Activated T-cell treated with anti-CD3 and anti-CD28 coated beads, Interleukin-2, amount 50 U/mL, for 72 hours (primary cell): ENCODE measurements around the gene TELO2. TPM values are rescaled to one million over a fixed set of nuclear protein-coding genes. Genes with fewer than 3 reads are reported as not detected.

ENCODE experiments used
- ATAC-seq, 2 donors: fragments of 150-1000 bp; cut with Tn5 transposase; replicated peaks in 1 of 2; 2 replicates each; pipeline ENCODE4 v1.10.0; 2021; ENCODE audit warnings: moderate library complexity in 2 of 2, mild to moderate bottlenecking in 1 of 2
- DNase-seq, 2 donors: peaks; one replicate each; pipeline ENCODE4 v3.0.0; 2021 to 2022; ENCODE audit warnings: mixed read lengths in 1 of 2
- H3K27ac Mint-ChIP-seq: one replicate; pipeline ENCODE4 v1.8.0; 2022; ENCODE audit warnings: mild to moderate bottlenecking, moderate library complexity, mixed read lengths
- H3K27me3 Mint-ChIP-seq: one replicate; pipeline ENCODE4 v1.8.0; 2022; ENCODE audit warnings: low read depth, mixed read lengths
- H3K36me3 Mint-ChIP-seq, 2 donors: one replicate each; pipeline ENCODE4 v1.8.0; 2022; ENCODE audit warnings: mixed read lengths in 2 of 2, mild to moderate bottlenecking in 1 of 2; ENCODE audit not compliant: insufficient read depth in 2 of 2
- H3K4me1 Mint-ChIP-seq: one replicate; pipeline ENCODE4 v1.8.0; 2022; ENCODE audit warnings: low read depth, mixed read lengths
- H3K4me3 Mint-ChIP-seq, 2 donors: one replicate each; pipeline ENCODE4 v1.8.0; 2022; ENCODE audit warnings: mild to moderate bottlenecking in 2 of 2, mixed read lengths in 2 of 2, moderate library complexity in 2 of 2
- H3K9me3 Mint-ChIP-seq, 2 donors: one replicate each; pipeline ENCODE4 v1.8.0; 2022; ENCODE audit warnings: mixed read lengths in 2 of 2
- total RNA-seq, 2 donors: library from RNA; stranded (reverse); gene quantifications; one replicate each; pipeline ENCODE4 v1.2.3, GENCODE V29; 2022

TELO2 gene
- total RNA-seq, 2 donors from 2014 or later = 28.6 to 34.7 TPM

DNA sequence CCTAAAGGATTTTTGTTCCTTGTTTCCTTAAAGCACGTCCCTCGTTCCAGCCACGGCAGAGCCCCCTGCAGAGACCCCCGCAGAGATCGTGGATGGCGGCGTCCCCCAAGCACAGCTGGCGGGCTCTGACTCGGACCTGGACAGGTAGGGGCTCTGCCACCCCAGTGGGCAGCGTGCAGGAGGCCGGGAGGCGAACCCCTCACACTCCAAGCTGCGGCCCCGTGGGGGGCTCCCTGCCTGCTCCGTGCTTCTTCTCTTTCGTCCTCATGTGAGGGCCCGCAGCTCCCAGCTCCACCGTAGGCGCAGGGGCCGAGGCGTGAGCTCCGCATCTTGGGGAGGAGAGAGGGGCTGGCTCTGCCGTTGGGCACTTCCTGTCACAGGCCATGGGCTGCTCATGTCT is 8.5 kb downstream of the TELO2 start:
- DNase-seq = no peak

DNA sequence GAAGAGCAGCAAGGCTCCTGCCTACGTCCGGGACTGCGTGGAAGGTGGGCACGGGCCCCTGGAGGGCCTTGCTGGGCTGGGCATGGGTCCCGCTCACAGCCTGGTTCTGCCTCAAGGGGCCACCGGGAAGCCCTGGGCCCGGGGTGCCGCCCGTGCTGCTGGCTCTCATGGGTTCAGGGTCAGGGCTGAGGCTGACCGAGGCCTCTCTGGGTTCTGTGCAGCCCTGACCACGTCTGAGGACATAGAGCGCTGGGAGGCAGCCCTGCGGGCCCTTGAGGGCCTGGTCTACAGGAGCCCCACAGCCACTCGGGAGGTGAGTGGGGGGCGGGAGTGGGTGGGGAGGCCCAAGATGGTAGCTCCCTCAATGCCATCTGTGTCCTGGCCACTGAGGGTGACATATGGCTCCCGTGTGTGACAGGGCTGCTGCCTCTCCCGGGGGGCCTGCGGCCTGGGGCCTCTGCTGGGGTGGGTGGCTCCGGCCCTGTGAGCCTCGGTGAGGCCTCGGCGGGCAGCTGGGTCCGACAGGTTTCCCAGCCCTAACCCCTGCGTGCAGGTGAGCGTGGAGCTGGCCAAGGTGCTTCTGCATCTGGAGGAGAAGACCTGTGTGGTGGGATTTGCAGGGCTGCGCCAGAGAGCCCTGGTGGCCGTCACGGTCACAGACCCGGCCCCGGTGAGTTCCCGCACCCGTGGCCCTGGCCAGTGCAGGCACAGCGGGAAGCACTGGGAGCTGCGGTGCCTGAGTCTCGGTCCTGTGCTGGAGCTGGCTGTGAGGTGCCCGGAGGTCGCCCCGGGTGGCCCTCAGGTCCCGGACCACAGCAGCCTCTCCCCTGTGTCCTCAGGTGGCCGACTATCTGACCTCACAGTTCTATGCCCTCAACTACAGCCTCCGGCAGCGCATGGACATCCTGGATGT is 9.2 kb downstream of the TELO2 start:
- Mint-ChIP-seq H3K4me1 (no peaks in the 10 kb centered on the region), H3K27ac (no peak overlapping the region), H3K36me3 (peaks cover 2% of the 10 kb centered on the region in 2 donors), H3K4me3 (no peak overlapping the region), H3K9me3 (no peaks in the 10 kb centered on the region), H3K27me3 (no peaks in the 10 kb centered on the region)
- DNase-seq = no peak
- ATAC-seq = no peak

More for the DNA sequence above, 8.5 kb downstream of the TELO2 start:
- peaks cover 2% of the 10 kb centered on the region in 2 donors for H3K36me3 Mint-ChIP-seq
- no peaks in the 10 kb centered on the region for H3K27me3 Mint-ChIP-seq
- no peak overlapping the region for H3K27ac Mint-ChIP-seq
- H3K9me3 Mint-ChIP-seq = no peaks in the 10 kb centered on the region
- no peak overlapping the region for H3K4me3 Mint-ChIP-seq
- H3K4me1 Mint-ChIP-seq = no peaks in the 10 kb centered on the region
- no peak for ATAC-seq

DNA sequence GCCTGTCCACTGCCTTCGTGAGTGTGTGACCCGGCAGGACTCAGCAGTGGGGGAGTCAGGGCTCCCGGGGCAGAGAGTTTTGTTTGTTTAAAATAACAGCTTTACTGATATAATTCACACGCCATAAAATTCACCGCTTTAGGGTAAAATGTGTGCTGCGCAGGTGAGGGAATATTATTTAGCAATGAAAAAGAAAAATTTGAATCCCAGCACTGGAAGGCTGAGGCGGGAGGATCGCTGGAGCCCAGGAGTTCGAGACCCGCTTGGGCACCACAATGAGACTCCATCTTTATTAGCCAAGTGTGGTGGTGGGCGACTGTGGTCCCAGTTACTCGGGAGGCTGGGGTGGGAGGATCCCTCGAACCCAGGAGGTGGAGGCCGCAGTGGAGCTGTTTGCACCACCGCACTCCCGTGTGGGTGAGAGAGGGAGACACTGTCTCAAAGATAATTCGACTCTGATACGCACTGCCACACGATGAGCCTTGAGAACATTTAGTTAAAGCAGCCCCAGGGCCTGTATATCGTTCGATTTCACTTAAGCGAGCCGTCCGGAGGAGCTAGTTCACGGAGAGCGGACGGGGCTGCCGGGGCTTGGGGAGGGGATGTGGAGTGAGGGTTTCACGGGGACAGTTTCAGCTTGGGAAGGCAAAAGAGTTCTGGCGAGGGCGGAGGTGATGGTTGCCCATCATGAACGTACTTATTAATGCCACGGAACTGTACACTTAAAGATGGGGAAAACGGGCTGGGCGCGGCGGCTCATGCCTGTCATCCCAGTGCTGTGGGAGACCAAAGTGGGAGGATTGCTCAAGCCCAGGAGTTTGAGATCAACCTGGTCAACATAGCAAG is 10.2 kb downstream of the TELO2 start:
- Mint-ChIP-seq H3K4me1 (no peaks in the 10 kb centered on the region), H3K27me3 (no peaks in the 10 kb centered on the region), H3K4me3 (no peak overlapping the region), H3K27ac (no peak overlapping the region), H3K9me3 (no peaks in the 10 kb centered on the region), H3K36me3 (peaks cover 2% of the 10 kb centered on the region in 2 donors)
- ATAC-seq = no peak
- no peak for DNase-seq

DNA sequence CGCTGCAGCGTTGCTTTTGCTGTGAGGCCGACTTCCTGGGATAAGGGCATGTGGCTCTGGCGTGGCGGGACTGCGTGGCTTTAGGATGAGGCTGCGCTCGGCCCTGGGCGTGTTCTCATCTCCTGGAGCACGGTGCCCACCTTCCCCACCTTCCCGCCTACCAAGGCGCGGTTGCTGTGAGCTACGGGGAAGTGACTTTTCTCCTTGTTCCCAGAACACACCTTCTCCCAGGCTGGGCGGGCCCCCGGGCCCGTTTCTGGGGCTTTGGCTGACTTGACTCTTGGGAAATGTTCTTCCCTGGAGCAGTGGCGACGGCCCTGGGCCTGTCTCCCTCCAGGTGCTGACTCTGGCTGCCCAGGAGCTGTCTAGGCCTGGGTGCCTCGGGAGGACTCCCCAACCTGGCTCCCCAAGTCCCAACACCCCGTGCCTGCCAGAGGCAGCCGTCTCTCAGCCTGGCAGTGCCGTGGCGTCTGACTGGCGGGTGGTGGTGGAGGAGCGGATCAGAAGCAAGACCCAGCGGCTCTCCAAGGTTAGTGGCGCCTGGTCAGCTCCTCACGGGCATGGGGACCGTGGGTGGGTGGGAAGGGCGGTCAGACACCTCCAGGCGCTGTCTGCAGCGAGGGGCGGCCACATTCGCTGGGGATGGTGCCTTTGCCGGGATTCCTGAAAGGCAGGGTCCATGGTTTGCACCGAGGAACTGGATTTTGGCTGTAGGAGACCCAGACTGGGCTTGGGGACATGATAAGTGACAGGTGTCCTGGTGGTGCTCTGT is 12.1 kb downstream of the TELO2 start:
- ATAC-seq (no peak), DNase-seq (no peak)
- Mint-ChIP-seq H3K27me3 (no peaks in the 10 kb centered on the region), H3K36me3 (peaks cover 2% of the 10 kb centered on the region in 2 donors), H3K4me1 (no peaks in the 10 kb centered on the region), H3K4me3 (no peak overlapping the region), H3K9me3 (no peaks in the 10 kb centered on the region), H3K27ac (no peak overlapping the region)

DNA sequence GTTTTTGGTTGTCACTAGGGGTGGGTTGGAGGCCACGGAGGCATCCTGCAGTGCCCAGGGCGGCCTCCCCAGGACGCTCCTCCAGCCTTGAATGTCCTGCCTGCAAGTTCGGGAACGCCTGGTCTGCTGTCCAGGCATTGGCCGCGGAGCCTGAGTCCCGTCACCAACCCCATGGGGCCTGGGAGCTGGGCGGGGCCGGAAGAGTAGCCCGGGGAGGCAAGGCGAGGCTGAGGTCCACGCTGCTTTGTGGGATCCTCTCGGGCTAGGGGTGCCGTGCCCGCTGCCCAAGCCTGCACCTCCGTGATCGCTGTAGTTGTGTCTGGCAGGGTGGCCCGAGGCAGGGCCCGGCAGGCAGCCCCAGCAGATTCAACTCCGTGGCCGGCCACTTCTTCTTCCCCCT is 12.8 kb downstream of the TELO2 start:
- no peaks in the 10 kb centered on the region for H3K4me1 Mint-ChIP-seq
- no peak overlapping the region for H3K27ac Mint-ChIP-seq
- no peaks in the 10 kb centered on the region for H3K9me3 Mint-ChIP-seq
- H3K27me3 Mint-ChIP-seq = no peaks in the 10 kb centered on the region
- DNase-seq (no peak), ATAC-seq (no peak)
- peaks cover 2% of the 10 kb centered on the region in 2 donors for H3K36me3 Mint-ChIP-seq
- no peak overlapping the region for H3K4me3 Mint-ChIP-seq

DNA sequence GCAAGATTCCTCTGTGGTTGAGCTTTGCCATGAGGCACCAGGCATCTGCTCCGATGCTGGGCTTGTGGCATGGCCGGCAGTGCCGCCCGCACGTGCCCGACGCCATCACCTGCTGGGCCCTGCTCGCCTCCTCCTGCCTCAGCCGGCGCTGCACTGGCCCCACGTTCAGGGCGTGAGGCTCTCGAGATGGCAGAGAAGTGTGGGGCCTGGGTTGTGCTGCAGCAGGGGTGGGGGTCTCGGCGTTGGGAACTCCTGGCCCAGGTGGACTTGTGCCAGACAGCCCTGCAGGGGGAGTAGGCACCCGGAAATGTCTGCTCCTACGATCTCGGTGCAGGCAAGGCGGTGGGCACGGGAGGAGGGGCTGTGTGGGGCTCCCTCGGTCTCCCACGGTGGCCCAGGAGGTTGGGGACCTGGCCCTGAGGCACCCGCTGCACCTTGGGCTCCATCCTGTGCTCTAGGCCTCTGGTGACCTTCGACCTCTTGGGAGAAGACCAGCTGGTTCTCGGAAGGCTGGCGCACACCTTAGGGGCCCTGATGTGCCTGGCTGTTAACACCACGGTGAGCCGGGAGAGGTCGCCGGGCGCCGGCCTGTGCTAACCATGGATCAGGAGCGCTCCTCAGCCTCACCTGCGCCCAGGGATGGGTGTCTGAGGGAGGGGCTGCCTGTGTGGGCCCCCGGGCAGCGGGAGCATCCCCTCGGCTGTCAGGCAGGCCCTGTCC is 13.5 kb downstream of the TELO2 start:
- DNase-seq (no peak), ATAC-seq (peak in 1 of 2 donors; percentile 4)
- no peaks in the 10 kb centered on the region for H3K27me3 Mint-ChIP-seq

DNA sequence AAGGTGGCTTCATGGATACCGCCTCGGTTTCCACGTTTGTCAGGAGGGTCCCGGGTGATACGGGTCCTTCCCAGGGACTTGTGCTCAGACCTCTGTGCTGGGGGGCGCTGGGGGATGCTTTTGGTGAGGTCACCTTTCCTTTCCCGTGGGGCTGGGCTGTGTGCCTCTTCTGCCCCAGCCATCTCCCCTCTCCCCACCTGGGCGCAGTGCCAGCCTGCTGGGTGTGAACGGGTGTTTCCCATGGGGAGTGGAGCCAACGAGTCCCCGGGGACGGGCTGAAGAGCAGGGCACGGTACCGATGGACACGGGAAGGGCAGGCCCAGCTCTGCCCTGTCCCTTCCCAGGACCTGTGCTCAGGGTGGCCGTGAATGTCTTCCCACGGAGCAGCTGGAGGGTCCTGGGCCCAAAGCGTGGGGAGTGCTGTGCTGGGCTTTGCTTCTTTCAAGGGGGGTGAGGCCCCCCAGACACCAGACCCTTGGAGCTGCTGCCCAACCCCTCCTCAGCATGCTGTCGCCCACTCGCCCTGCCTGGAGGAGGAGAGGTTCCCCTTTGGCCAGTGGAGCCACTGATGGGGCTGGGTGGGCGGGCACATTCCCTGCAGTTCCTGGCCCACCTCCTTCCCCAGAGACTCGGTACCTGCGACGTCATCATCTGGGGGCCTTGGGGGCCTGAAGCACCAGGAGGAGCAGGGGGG is 15.5 kb downstream of the TELO2 start:
- Mint-ChIP-seq H3K27me3 (no peaks in the 10 kb centered on the region), H3K27ac (no peak overlapping the region)

More for the DNA sequence above, 13.5 kb downstream of the TELO2 start:
- H3K36me3 Mint-ChIP-seq = peaks cover 2 to 5% of the 10 kb centered on the region in 2 donors
- no peak overlapping the region for H3K27ac Mint-ChIP-seq
- H3K4me1 Mint-ChIP-seq = no peaks in the 10 kb centered on the region
- no peak overlapping the region for H3K4me3 Mint-ChIP-seq
- no peaks in the 10 kb centered on the region for H3K9me3 Mint-ChIP-seq

DNA sequence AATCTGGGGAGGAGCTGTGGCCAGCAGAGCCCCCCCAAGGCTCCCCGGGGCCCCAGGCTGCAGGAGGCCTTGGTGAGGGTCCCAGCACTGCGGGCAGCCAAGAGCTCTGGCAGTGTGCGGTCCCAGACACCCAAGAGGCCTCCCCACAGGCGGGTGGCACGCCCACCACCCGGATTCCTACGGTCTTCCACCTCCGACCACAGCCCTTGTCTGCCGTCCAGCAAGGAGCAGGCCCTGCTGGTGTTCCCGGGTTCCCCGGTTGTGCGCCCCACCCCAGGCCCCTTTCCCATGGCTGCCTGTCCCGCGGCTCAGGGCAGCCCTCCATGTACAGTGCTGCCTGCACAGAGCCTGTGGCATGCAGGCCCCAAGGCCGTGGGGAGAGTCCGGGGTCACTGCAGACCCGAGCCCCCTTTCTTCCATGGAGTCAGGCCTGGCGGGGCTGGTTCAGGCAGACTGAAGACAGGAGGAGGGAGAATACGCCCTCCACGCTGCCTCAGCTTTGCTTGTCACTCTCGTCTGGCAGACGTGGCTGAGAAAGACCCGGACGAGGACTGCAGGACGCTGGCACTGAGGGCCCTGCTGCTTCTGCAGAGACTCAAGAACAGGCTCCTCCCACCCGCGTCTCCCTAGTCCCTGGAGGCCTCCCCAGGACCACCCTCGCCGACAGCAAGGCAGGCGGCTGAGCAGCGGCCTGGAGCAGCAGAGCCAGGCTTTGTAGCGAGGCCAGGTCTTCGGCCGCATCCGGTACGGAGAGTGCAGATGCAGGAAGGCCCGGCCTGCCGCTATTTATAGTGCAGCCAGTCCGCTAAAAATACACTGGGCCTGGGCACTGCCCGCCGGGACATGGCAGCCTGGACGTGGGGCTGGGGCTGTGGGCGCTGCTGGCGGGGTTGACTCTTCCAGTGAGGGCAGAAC is 16.4 kb downstream of the TELO2 start:
- no peak overlapping the region for H3K27ac Mint-ChIP-seq
- ATAC-seq (no peak), DNase-seq (no peak)
- peaks cover 7 to 16% of the 10 kb centered on the region in 2 donors for H3K36me3 Mint-ChIP-seq
- H3K4me3 Mint-ChIP-seq = no peak overlapping the region
- no peaks in the 10 kb centered on the region for H3K27me3 Mint-ChIP-seq
- H3K9me3 Mint-ChIP-seq = no peaks in the 10 kb centered on the region
- H3K4me1 Mint-ChIP-seq = no peaks in the 10 kb centered on the region

More for the DNA sequence above, 15.5 kb downstream of the TELO2 start:
- ATAC-seq (no peak), DNase-seq (no peak)
- Mint-ChIP-seq H3K4me3 (no peak overlapping the region), H3K36me3 (peaks cover 5 to 15% of the 10 kb centered on the region in 2 donors), H3K4me1 (no peaks in the 10 kb centered on the region), H3K9me3 (no peaks in the 10 kb centered on the region)

DNA sequence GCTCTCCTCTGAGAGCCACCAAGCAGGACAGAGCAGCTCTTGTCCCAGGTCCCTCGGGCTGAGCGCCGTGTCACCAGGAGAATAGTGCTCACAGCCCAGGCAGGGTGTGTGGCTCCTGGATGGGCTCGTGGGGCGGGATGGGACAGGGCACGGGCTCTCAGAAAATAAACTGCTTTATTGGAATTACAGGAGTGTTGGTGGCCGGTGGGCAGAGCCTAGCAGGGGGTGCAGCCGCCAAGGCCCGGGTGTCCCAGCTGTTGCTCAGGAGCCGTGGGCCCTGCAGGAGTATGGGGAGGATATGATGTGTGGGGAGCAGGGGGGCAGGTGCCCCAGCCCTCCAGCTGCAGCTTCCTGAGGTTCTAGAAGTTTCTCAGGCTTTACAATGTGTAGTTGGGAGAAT is 17.1 kb downstream of the TELO2 start:
- Mint-ChIP-seq H3K27me3 (no peaks in the 10 kb centered on the region), H3K9me3 (no peaks in the 10 kb centered on the region), H3K36me3 (peaks cover 8 to 16% of the 10 kb centered on the region in 2 donors), H3K4me3 (no peak overlapping the region), H3K4me1 (no peaks in the 10 kb centered on the region), H3K27ac (no peak overlapping the region)
- ATAC-seq (no peak), DNase-seq (no peak)

DNA sequence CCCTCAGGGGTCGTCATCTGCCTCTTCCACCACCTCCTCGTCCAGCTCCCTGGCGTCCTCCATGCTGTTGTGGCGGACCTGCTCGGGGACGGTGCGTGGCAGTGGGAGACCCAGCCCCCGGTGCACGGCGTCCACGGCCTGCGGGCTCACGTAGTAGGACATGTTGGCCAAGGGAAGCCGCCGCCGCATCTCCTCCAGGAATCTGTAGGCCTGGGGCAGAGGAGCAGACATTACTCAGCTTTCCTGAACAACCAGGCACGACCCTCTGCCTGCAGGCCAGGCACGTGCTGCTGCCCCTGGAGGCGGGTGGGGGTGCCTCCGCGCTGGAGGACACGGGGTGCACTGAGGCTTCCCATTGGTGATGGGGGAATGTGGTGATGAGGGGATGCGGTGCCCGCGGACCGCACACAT is 17.8 kb downstream of the TELO2 start:
- H3K27me3 Mint-ChIP-seq = no peaks in the 10 kb centered on the region
- H3K36me3 Mint-ChIP-seq = peaks cover 8 to 16% of the 10 kb centered on the region in 2 donors
- no peak overlapping the region for H3K27ac Mint-ChIP-seq
- no peak for ATAC-seq
- H3K4me1 Mint-ChIP-seq = no peaks in the 10 kb centered on the region
- H3K9me3 Mint-ChIP-seq = no peaks in the 10 kb centered on the region
- H3K4me3 Mint-ChIP-seq = no peak overlapping the region
- no peak for DNase-seq
